ENCODE data around the gene HYCC1.

Gene HYCC1

GRCh38 chr7:23016345-23017253, 2.7 kb upstream of the HYCC1 start:
- DNase-seq = no peak

- DNase-seq = no peak
These were observed 751 bp upstream of the HYCC1 start for GRCh38 chr7:23014681-23015080.

- DNase-seq = no peak
These were observed 819 bp downstream of the HYCC1 start for GRCh38 chr7:23012908-23013714.

- DNase-seq = no peak
These were observed 1.7 kb downstream of the HYCC1 start for GRCh38 chr7:23012186-23012585.

GRCh38 chr7:23011222-23011924, 2.6 kb downstream of the HYCC1 start:
- no peak for DNase-seq

- no peak for DNase-seq
These were observed 4.6 kb downstream of the HYCC1 start for GRCh38 chr7:23009303-23009702.

- no peak for DNase-seq
These were observed 9.7 kb downstream of the HYCC1 start for GRCh38 chr7:23004247-23004520.

GRCh38 chr7:23003505-23004246, 10.3 kb downstream of the HYCC1 start:
- no peak for DNase-seq

GRCh38 chr7:23002698-23003097, 11.2 kb downstream of the HYCC1 start:
- DNase-seq = no peak

GRCh38 chr7:23001610-23002009, 12.3 kb downstream of the HYCC1 start:
- DNase-seq = no peak

GRCh38 chr7:23000597-23001360, 13.2 kb downstream of the HYCC1 start:
- no peak for DNase-seq

- peak; percentile 30 for DNase-seq
These were observed 15.4 kb downstream of the HYCC1 start for GRCh38 chr7:22998519-22998896.

- DNase-seq = no peak
These were observed 15.9 kb downstream of the HYCC1 start for GRCh38 chr7:22997871-22998518.

GRCh38 chr7:22996470-22996869, 17.5 kb downstream of the HYCC1 start:
- no peak for DNase-seq

GRCh38 chr7:22995011-22995410, 18.9 kb downstream of the HYCC1 start:
- no peak for DNase-seq

GRCh38 chr7:22992874-22993840, 20.8 kb downstream of the HYCC1 start:
- no peak for DNase-seq

- no peak for DNase-seq
These were observed 23.4 kb downstream of the HYCC1 start for GRCh38 chr7:22990588-22990949.

GRCh38 chr7:22989643-22990587, 24.0 kb downstream of the HYCC1 start:
- DNase-seq = no peak

GRCh38 chr7:22985436-22985835, 28.5 kb downstream of the HYCC1 start:
- no peak for DNase-seq
